ENCODE data around the gene RHOJ. TPM values are rescaled to one million over a fixed set of nuclear protein-coding genes. Genes with fewer than 3 reads are reported as not detected.

RHOJ gene
- total RNA-seq, 2 donors from 2014 or later, result 5.9 to 11.2 TPM

DNA sequence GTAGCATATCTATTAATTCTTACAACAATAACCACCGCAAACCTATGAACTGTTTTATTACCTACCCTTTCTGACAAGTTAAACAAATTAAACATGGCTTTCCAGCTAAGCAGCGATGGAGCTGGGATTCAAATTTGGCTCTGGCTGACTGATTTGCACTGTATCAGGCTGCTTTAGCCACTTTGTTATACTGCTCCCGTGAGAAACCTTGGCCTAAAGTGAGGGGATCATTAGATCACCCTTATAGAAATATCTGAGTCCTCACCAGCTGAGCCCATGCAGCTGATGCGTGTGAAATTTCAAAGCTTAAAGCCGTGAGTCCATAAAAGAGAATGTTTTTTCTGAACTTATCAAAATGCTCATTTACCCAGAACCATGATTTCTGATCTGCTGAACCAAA is 122.6 kb downstream of the RHOJ start:
- TF ChIP-seq CTCF (IDR thresholded peaks at IDR 0.05), result no peak
- H3K36me3 ChIP-seq, result no peaks in the 10 kb centered on the region
- H3K9me3 ChIP-seq, result no peaks in the 10 kb centered on the region
- DNase-seq (ENCODE audit: low spot score), result no peak
- peaks cover 0 to 7% of the 10 kb centered on the region in 2 donors for H3K4me1 ChIP-seq
- H3K4me3 ChIP-seq, result no peak overlapping the region
- H3K27me3 ChIP-seq, result no peaks in the 10 kb centered on the region
- no peak overlapping the region for H3K27ac ChIP-seq

DNA sequence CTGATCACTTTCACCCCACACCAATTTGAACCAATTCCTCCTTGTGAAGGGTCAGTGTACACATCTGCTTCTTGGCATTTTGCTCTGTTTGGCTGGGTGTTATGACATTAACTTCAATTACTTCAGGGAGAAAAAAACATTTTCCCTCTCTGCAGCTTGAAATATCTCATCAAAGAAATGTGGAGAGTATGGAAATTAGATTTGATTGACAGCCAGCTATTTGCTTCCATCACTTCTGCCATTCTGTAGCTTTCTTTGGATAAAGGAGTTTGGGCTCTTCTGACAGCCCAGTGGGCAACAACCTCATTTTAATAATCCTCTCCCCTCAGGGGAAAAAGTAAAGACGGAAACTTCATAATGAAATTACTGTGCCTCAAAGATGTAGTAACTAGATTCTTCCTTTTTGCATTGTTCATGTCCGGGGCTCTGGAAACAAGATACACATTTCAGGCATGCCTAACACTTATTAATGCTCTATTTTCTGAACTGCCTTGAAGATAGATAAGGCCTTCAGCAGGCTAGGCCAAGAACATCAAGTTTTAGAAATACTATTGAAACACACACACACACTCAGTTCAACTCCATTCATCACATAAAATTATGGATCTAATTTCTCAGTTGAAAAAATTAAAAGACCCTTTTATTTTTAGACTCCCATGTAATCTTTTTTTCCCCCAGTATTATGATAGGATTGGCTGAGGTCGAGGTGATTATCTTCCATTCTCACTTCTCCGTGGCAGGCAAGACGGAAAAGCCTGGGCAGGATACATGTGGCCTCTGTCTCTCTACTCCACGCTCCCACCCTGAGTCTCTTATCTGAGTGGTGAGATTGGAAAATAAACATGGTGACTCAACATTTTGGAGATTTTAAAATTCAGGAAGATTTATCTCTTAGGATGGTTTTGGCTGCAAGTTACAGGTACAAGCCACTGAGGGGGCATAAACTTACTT is 124.8 kb downstream of the RHOJ start:
- peaks cover 0 to 7% of the 10 kb centered on the region in 2 donors for H3K4me1 ChIP-seq
- H3K9me3 ChIP-seq, result no peaks in the 10 kb centered on the region
- no peak overlapping the region for H3K4me3 ChIP-seq
- no peak for TF ChIP-seq CTCF (IDR thresholded peaks at IDR 0.05)
- no peaks in the 10 kb centered on the region for H3K36me3 ChIP-seq
- DNase-seq (ENCODE audit: low spot score), result no peak
- no peaks in the 10 kb centered on the region for H3K27me3 ChIP-seq
- H3K27ac ChIP-seq, result no peak overlapping the region

DNA sequence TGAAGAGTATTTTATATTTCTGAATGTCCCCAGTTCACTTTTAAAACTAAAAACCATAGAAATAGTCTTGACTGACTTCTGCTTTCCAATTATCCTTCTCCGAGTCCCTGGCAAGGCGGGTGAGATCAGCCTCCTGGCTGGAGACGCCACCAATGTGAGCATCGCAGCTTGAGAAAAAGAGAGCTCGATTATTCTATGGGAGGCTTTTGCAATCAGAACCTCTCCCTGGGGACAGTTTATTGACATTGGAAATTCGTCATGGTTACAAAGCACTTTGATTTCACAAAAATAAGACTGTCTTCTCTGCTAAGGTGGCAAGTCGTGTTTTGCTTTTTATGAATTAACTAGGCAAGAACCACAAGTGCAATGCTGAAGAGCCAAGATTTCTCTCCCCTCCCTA is 138.1 kb downstream of the RHOJ start:
- TF ChIP-seq CTCF (IDR thresholded peaks at IDR 0.05), result no peak
- Histone ChIP-seq H3K27me3 (no peaks in the 10 kb centered on the region), H3K4me3 (no peak overlapping the region), H3K4me1 (no peaks in the 10 kb centered on the region), H3K9me3 (no peaks in the 10 kb centered on the region), H3K27ac (no peak overlapping the region), H3K36me3 (no peaks in the 10 kb centered on the region)
- no peak for DNase-seq (ENCODE audit: low spot score)

Other genes with a start within 250 kb of the RHOJ start
- 1 to 10 TPM in 1 of 2 donors, not detected in 1; 1.3 TPM for gene KCNH5, start 159.0 kb upstream of the RHOJ start, total RNA-seq
- not detected for gene GPHB5, start 114.5 kb downstream of the RHOJ start, total RNA-seq

Data from right atrium auricular region (tissue), 2 donors.